ENCODE data around the gene COIL.

The COIL gene

DNA sequence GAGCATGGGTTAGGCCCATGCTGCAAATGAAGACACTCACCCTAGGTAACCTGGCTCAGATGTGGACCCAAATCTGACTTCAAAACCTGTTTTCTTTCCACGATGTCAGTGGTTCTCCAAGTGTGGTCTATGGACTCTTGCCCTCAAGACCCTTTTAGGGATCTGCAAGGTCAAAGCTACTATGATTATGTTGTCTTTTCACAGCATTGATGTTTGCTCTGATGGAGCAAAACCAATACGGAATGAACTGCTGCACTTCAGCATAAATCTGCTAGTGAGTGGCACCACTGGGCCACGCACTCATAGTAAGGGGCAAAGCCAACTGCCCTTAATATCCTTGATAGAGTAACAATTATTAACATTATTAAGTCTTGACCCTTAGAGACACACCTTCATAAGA, 25.4 kb downstream of the COIL start:
- DNase-seq (ENCODE audit: low read depth) = no peak

DNA sequence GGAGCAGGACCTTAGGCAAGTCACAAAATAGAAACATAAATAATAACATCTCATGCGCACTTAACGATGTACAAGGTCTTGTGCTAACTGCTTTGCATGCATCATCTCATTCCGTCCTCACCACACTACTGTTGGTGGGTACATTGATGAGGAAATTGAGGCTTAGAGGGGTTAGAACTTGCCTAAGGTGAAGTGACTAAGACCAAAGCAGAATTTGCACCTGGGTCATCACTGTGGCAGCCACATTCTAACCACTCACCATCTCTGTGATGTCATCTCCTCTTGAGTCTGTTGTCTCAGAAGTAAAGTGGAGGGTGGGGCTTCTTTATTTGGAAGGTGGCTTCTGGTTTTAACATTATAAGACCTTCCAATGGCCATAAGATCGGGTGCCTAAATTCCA, 26.6 kb downstream of the COIL start:
- DNase-seq (ENCODE audit: low read depth) = no peak

DNA sequence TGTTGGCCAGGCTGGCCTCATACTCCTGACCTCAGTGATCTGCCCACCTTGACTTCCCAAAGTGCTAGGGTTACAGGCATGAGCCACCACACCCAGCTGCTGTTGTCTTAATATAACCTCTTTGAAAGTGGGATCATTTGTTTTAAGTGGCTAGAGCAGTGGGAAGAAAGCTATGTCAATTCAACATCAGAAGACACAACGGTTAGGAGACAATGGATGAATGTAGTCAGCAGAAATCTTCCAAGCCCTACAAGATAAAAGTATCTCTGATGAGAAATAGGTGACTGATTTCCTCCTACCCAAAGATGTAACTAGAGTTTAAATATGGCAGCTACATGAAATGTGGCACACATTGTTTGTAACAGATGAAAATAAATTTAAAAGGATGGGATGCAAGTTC, 27.0 kb downstream of the COIL start:
- DNase-seq (ENCODE audit: low read depth) = no peak

DNA sequence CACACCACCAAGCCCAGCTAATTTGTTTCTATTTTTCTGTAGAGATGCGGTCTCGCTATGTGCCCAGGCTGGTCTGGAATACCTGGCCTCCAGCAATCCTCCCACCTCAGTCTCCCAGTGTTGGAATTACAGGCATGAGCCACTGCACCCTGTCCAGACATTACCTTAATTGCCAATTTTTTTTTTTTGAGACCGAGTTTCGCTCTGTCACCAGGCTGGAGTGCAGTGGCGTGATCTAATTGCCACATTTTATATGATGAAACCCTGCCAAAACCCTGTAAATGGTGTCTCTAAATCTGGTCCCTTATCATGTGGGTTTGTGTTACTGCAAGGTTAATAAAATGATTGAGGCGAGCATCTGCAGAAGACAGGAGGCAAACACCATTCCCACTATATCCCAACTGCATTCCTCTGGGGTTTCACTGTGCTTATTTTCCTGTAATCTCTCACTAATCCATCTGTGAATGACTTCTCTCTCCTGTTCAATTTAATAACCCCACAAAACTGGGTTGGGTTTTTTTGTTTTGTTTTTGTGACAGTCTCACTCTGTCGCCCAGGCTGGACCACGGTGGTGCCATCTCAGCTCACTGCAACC, 27.6 kb downstream of the COIL start:
- DNase-seq (ENCODE audit: low read depth) = no peak

DNA sequence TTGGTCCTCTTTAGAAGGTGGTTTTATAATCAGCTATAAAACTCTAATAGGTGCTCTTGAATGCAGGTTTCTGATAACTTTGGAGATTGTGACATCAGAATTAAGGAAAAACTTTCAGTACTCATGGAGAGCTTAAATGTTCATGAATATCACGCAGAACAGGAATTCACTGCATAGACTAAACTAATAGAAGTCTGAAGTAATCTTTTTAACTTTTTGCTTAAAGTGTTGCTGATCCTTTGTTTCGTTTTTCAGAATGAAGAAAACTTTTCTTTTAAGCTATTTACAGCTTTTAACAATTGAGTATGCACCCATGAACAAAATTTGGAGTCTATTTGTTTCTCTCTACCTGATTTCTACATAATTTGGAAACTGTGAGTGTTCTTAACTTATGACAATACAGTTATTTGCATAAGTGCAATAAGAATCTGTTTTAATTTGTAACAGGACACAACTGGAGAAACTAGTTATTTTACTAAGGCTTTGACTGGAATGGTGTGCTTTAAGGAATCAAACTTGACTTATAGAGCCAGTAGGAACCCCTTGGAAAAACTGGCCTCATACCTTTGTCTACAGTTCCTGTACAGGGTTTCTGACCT, 30.0 kb downstream of the COIL start:
- DNase-seq (ENCODE audit: low read depth) = no peak

DNA sequence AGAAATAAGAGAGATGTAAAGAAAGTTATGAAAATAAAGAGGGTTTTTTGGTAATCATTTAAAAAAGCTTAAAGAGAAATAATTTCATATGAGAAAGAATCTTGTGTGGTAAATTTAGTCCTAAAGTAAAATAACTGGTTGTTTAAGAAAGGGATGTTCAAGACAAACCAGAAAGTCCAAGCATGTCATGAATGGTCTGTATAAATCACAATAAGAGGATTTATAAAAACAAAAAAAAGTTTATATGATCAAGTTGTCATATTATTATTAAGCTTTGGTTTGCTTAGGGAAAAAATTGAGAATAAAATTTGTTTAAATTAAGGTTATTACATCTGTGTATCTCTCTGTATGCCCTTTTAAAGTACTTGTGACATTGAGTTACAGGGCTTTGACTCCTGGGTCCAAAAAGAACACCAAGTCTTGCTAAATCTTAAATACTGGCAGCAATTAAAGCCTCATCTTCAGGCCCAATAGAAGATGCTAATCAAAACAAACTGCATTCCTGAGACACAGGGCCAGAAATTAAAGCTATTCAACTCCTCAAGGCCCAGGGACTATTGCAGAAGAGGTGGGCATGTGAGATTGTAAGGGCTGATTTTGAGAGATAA, 31.4 kb downstream of the COIL start:
- DNase-seq (ENCODE audit: low read depth) = no peak

DNA sequence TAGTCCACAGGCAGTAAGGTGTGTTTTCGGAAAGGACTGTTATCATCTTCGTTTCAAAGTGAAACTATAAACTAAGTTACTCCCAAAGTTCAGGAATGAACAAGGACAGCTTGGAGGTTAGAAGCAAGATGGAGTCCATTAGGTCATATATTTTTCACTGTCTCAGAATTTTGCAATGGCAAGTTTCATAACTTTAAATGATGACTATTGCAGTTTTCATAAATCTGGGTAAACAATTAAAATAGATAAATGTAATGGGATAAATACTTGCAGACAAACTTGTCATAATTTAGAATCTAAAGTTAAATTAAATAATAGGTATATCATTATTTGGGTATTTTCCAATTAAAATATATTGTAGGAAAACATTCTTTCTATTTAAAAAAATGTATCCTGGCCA, 32.3 kb downstream of the COIL start:
- DNase-seq (ENCODE audit: low read depth) = no peak

DNA sequence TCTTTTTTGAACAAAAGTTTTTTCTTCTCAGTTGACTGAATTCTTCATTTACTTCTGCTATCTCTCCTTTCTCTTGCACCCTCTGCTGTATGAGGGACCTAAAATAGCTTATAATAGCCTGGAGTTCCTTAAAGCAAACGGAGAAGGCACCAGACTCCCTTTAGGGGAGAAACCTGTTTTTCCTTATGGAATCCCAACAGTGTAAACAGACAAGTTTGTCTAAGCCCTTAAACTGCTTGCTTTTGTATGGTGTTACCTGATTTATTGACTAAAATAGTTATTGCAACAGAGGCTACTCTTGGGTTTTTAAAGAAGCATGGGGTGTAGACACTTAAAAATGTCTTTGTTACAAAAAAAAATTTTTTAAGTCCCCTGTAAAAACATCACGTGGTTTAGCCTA, 34.1 kb downstream of the COIL start:
- no peak for DNase-seq (ENCODE audit: low read depth)

DNA sequence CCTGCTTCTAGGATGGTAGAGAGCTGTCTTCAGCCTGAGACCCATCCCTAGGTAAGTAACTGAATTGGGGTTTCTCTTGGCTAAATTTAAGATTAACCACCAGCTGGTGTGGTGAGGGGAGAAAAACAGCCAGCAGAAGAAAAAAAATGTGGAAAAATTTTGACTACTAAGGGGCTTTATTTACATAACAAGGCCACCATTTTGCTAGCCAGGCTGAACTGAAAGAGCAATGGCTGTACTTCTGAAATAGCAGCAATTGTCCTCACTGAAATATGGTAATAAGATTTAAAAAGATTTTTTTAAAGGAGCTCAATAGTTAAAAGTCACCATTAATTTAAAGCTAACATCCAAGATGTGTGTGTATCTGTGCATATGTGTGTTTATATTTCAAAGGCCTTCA, 34.6 kb downstream of the COIL start:
- DNase-seq (ENCODE audit: low read depth) = no peak

DNA sequence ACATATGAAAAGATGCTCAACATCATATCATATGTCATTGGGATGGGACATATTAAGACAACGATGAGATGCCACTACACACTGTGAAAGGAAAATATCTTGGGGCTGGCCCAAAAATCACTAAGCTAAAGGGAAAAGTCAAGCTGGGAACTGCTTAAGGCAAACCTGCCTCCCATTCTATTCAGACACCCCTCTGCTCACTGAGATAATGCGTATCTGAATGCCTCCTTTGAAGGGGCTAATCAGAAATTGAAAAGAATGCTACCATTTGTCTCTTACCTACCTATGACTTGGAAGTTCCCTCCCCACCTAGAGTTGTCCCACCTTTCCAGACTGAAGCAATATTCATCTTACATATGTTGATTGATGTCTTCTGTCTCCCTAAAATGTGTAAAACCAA, 35.8 kb downstream of the COIL start:
- no peak for DNase-seq (ENCODE audit: low read depth)

DNA sequence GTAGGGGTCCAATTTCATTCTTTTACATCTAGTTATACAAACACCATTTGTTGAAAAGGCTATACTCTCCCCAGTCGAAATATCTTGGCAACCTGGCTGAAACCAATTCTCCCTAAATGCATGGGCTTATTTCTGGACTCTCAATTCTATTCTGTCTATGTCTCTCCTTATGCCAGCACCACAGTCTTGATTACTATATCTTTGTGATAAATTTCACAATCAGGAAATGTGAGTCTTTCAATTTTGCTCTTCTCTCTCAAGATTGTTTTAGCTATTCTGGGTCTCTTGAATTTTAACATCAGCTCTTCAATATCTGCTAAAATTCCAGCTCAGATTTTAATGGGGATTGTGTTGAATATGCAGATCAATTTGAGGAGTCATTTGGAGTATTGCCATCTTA, 41.1 kb downstream of the COIL start:
- no peak for DNase-seq (ENCODE audit: low read depth)

DNA sequence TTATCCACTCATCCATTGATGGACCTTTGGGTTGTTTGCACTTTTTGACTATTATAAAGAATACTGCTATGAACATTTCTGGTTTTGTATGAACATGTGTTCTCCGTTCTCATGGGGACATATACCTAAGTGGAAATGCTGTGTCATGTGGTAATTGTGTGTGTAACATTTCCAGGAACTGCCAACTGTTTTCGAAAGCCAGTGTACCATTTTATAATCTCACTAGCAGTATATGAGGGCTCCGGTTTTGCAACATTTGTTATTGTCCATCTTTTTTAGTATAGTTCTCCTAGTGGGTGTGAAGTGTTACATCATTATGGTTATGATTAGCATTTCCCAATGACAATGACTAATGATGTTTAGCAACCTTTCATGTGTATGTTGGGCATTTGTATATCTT, 41.9 kb downstream of the COIL start:
- peak; percentile 89 for DNase-seq (ENCODE audit: low read depth)

DNA sequence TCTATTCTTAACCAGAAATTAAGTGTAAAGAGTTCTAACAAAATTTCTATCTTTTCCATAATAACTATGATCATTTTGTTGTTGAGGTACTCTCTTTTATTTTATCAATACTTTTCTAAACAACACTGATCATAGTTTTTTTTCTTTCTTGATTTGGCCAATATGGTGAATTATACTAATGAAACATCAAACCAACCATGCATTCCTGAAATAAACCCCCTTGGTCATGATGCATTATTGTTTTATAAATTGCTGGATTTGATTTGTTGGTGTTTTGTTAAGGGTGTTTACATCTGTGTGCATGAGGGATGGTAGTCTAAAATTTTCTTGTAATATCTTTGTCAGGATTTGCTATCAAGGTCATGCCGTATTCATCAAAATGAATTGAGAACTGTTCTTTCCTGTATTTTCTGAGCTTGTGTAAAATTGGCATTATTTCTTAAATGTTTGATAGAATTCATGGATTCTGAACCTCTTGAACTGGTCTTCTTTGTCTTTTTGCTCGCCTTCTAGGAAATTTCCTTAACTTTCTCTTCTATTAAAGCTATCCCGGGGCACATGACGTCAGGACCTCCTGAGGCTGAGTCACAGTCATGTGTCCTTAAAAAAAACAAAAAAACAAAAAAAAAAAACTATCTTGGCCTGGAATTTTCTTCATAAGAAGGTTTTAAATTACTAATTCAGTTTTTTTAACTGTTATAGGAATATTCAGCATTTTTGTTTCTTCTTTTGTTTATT, 43.1 kb downstream of the COIL start:
- no peak for DNase-seq (ENCODE audit: low read depth)

DNA sequence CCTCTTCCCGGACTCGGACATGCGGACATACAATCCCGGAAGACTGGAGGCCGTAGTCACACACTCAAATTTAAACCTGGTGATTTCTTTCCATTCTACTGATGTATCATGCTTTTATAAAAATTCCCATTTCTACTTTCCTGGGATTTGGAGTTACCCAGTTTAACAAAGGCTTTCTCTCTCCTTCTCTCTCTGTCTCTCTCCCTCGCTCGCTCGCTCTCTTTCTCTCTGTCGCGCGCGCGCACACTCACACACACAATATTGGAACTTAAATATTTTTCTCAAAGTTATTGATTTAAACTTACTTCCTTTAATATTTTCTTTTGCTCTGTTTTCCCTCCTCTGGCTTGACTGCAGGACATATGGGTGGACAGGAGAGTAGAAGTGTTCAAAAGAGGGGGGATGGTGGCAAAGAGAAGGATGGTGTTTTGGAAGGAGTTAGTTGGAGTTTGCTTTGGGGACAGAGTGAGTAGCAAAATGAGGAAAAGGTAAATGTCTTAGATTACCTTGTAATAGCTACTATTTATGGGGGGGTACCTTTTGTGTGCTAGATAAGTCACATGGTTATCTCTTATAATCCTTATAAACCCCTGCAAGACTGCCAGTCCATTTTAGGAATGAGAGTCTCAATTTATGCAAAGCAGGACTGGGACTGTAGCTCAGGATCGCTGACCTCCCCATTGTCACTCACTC, 46.1 kb downstream of the COIL start:
- no peak for DNase-seq (ENCODE audit: low read depth)

DNA sequence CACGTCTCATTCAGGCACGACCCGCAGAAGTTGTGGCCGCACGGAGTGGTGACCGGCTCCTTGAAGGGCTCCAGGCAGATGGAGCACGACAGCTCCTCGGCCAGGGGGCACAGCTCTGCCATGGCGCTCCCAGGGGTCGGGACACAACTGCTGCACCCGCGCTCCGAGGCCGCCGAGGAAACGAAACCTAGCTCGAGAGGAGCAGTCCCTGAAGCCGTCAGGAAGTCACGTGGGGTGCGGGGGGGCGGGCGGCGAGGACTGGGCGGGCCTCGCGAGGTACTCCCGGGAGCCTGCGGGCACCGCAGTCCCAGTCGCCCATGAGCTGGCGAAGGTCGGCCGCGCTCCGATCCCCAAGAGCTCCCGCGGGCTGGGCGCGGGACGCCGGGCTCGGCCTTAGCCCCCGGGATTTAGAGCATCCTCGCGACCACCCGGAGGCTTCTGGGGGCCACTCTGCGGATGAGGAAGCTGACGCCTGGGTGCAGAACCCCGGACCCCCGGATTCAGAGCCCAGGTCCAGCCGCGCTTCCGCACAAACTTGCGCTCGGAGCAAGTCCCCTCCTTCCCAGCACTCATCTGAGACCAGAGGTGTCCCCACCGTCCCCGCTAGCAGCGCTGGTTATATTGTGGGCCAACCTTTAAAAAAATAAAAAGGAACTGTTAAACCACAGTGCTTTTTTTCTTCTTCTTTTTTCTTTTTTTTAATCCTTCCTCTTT, 46.8 kb downstream of the COIL start, which contains the start of gene TRIM25:
Gene TRIM25, minus strand, starts transcription at position 183 of the 714 bp plus-strand sequence. Its CDS starts 61 bp downstream, at position 122.
- DNase-seq (ENCODE audit: low read depth) = peak; percentile 71

DNA sequence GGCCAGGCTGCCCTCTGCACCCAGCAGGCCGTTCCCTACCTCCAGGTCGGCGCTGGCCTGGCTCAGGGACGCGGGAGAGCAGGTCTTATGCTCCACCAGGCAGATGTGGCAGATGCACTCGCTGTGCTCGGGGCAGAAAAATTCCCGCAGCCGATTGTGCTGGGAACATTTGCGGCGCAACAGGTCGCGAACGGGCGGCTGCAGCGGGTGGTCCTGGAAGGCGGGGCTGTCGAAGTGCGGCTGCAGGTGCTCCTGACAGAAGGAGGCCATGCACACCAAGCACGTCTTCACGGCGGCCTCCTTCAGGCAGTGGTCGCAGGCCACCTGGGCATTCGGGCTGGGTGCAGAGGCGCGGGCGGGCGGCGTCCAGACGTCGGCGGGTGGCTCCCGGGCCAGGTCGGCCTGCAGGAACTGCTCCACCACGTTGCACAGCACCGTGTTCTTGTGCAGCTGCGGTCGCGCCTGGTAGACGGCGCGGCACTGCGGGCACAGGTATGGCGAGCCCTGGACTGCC, 47.4 kb downstream of the COIL start:
- DNase-seq (ENCODE audit: low read depth) = no peak

DNA sequence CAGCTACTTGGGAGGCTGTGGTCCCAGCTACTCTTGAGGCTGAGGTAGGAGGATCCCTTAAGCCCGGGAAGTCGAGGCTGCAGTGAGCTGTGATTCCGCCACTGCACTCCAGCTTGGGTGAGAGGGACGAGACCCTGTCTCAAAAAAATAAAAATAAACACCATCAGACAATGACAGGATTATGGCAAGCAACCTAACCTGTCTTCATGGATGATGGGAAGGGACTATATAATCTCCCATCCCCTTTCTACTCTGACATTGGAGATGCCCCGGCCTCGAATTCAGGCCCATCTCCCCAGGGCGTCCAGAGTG, 47.9 kb downstream of the COIL start:
- DNase-seq (ENCODE audit: low read depth) = no peak

DNA sequence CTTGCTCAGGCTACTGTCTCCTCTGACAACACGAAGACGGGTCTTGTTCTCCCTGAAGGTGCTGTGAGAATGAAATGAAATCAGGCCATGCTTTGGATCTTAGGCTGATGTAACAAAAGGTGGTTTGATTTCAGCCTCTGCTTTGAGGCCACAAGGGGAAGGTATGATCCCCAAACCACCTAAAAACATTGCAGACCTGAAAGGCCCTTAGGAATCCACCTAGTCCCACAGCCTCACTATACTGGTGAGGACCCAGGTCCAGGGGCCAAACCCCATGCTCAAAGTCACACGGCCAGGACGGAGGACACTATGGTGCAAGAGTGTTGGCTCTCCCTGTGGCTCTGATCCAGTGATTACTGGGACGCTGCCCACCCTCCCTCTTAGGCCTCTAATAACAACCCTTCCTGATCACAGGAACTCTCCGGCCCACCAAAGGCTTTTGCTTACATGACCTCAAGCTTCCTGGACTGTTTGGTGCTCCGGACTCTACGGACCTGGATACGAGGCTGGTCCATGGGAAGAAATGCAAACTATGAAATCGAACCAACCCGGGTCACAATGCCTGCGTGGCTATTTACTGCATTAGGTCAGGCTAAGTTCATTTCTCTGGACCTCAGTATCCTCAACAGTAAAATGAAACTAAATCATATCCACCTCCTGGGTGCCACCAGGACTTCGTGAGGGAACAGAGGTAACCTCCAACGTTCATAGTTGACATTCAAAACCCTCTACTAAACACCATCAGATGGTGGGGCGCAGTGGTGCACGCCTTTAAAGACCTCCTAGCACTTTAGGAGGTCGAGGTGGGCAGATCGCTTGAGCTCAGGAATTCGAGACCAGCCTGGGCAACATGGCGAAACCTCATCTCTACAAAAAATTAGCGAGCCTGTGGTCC, 48.5 kb downstream of the COIL start:
- no peak for DNase-seq (ENCODE audit: low read depth)

DNA sequence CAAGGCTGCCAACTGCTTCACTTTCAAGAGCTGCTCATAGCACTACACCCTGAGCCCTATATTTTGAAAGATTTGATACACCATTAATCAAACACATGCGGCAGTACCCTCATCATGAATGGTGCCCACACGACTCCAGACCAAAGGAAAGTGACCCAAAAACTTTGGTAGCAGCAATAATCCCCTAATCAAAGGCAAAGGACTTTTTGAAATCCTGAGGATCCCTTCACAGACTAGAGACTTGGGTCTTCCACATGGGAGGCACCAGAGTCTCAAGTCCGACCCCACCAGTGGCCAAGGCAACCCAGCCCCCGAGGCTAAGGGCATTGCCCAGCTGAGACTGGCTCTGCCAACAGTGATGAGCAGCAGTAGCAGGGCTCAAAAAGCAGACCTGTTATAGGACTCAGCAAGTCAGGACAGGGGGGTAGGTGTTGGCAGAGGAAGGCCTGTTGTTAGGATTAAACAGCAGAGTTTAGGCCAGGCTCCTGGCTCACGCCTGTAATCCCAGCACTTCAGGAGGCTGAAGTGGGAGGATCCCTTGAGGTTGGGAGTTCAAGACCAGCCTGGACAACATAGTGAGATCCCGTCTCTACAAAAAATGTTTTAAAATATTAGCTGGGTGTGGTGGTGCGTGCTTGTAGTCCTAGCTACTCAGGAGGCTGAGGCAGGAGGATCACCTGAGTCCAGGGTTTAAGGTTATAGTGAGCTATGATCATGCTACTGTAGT, 50.2 kb downstream of the COIL start:
- DNase-seq (ENCODE audit: low read depth) = no peak
